ENCODE data around the gene CD163L1.

Gene CD163L1

GRCh38 chr12:7361265-7361664 lies 82.7 kb downstream of the CD163L1 start:
- TF ChIP-seq EP300 (IDR thresholded peaks at IDR 0.05; ENCODE audit: borderline replicate concordance) = no peak
- no peak for TF ChIP-seq TCF12 (IDR thresholded peaks at IDR 0.05; ENCODE audit: low read depth)
- TF ChIP-seq TAF1 (IDR thresholded peaks at IDR 0.05; ENCODE audit: low read depth) = no peak
- no peak for TF ChIP-seq RAD21 (IDR thresholded peaks at IDR 0.05; ENCODE audit: low read depth)
- no peak for TF ChIP-seq MAX (IDR thresholded peaks at IDR 0.05)
- TF ChIP-seq USF1 (IDR thresholded peaks at IDR 0.05) = no peak
- no peak for TF ChIP-seq NFIC (IDR thresholded peaks at IDR 0.05)
- no peak for TF ChIP-seq YY1 (IDR thresholded peaks at IDR 0.05; ENCODE audit: low read depth)
- no peak for TF ChIP-seq ZBTB7A (IDR thresholded peaks at IDR 0.05; ENCODE audit: low read depth)
- no peak for TF ChIP-seq CREB1 (IDR thresholded peaks at IDR 0.05; ENCODE audit: low read depth)
- TF ChIP-seq REST (IDR thresholded peaks at IDR 0.05; ENCODE audit: low read depth) = no peak
- TF ChIP-seq CEBPB (IDR thresholded peaks at IDR 0.05) = no peak
- TF ChIP-seq FOXM1 (IDR thresholded peaks at IDR 0.05; ENCODE audit: borderline replicate concordance, low read depth) = no peak
- no peak for TF ChIP-seq EGR1 (IDR thresholded peaks at IDR 0.05)

GRCh38 chr12:7354529-7354928 lies 89.4 kb downstream of the CD163L1 start:
- TF ChIP-seq ZBTB7A (IDR thresholded peaks at IDR 0.05; ENCODE audit: low read depth) (no peak), CEBPB (IDR thresholded peaks at IDR 0.05) (no peak), TAF1 (IDR thresholded peaks at IDR 0.05; ENCODE audit: low read depth) (no peak), NFIC (IDR thresholded peaks at IDR 0.05) (no peak), USF1 (IDR thresholded peaks at IDR 0.05) (no peak), FOXM1 (IDR thresholded peaks at IDR 0.05; ENCODE audit: borderline replicate concordance, low read depth) (no peak), RAD21 (IDR thresholded peaks at IDR 0.05; ENCODE audit: low read depth) (no peak), MAX (IDR thresholded peaks at IDR 0.05) (no peak), EP300 (IDR thresholded peaks at IDR 0.05; ENCODE audit: borderline replicate concordance) (no peak), EGR1 (IDR thresholded peaks at IDR 0.05) (no peak), TCF12 (IDR thresholded peaks at IDR 0.05; ENCODE audit: low read depth) (no peak), YY1 (IDR thresholded peaks at IDR 0.05; ENCODE audit: low read depth) (no peak)

- no peak for TF ChIP-seq MAX (IDR thresholded peaks at IDR 0.05)
- TF ChIP-seq TCF12 (IDR thresholded peaks at IDR 0.05; ENCODE audit: low read depth) = no peak
- TF ChIP-seq TAF1 (IDR thresholded peaks at IDR 0.05; ENCODE audit: low read depth) = no peak
- TF ChIP-seq YY1 (IDR thresholded peaks at IDR 0.05; ENCODE audit: low read depth) = no peak
- no peak for TF ChIP-seq CEBPB (IDR thresholded peaks at IDR 0.05)
- no peak for TF ChIP-seq REST (IDR thresholded peaks at IDR 0.05; ENCODE audit: low read depth)
- TF ChIP-seq NFIC (IDR thresholded peaks at IDR 0.05) = no peak
- no peak for TF ChIP-seq CREB1 (IDR thresholded peaks at IDR 0.05; ENCODE audit: low read depth)
- TF ChIP-seq TEAD4 (IDR thresholded peaks at IDR 0.05) = no peak
- TF ChIP-seq USF1 (IDR thresholded peaks at IDR 0.05) = no peak
- TF ChIP-seq RAD21 (IDR thresholded peaks at IDR 0.05; ENCODE audit: low read depth) = no peak
- TF ChIP-seq EGR1 (IDR thresholded peaks at IDR 0.05) = no peak
Observed at GRCh38 chr12:7352661-7353060, 91.3 kb downstream of the CD163L1 start.

- TF ChIP-seq FOXM1 (IDR thresholded peaks at IDR 0.05; ENCODE audit: borderline replicate concordance, low read depth) (no peak), TCF12 (IDR thresholded peaks at IDR 0.05; ENCODE audit: low read depth) (no peak), USF1 (IDR thresholded peaks at IDR 0.05) (no peak), REST (IDR thresholded peaks at IDR 0.05; ENCODE audit: low read depth) (no peak), ZBTB7A (IDR thresholded peaks at IDR 0.05; ENCODE audit: low read depth) (no peak), CREB1 (IDR thresholded peaks at IDR 0.05; ENCODE audit: low read depth) (no peak), MAX (IDR thresholded peaks at IDR 0.05) (no peak), YY1 (IDR thresholded peaks at IDR 0.05; ENCODE audit: low read depth) (no peak), NFIC (IDR thresholded peaks at IDR 0.05) (no peak), TAF1 (IDR thresholded peaks at IDR 0.05; ENCODE audit: low read depth) (no peak), EGR1 (IDR thresholded peaks at IDR 0.05) (no peak), RAD21 (IDR thresholded peaks at IDR 0.05; ENCODE audit: low read depth) (no peak), TEAD4 (IDR thresholded peaks at IDR 0.05) (no peak), EP300 (IDR thresholded peaks at IDR 0.05; ENCODE audit: borderline replicate concordance) (no peak), CEBPB (IDR thresholded peaks at IDR 0.05) (no peak)
Observed at GRCh38 chr12:7351177-7351576, 92.8 kb downstream of the CD163L1 start.
